SH-SY5Y (cell line): Measurements from ENCODE around the gene ERBB2.

Experiments used
- GATA2 ChIP-seq: IDR thresholded peaks from 2 replicates; pipeline ENCODE4 v1.6.1; 2011; ENCODE audit warnings: mild to moderate bottlenecking, low read depth, low read length
- GATA3 ChIP-seq: IDR thresholded peaks from 2 replicates; pipeline ENCODE4 v1.6.1; 2011; ENCODE audit warnings: low read depth, mild to moderate bottlenecking, low read length, moderate library complexity

DNA sequence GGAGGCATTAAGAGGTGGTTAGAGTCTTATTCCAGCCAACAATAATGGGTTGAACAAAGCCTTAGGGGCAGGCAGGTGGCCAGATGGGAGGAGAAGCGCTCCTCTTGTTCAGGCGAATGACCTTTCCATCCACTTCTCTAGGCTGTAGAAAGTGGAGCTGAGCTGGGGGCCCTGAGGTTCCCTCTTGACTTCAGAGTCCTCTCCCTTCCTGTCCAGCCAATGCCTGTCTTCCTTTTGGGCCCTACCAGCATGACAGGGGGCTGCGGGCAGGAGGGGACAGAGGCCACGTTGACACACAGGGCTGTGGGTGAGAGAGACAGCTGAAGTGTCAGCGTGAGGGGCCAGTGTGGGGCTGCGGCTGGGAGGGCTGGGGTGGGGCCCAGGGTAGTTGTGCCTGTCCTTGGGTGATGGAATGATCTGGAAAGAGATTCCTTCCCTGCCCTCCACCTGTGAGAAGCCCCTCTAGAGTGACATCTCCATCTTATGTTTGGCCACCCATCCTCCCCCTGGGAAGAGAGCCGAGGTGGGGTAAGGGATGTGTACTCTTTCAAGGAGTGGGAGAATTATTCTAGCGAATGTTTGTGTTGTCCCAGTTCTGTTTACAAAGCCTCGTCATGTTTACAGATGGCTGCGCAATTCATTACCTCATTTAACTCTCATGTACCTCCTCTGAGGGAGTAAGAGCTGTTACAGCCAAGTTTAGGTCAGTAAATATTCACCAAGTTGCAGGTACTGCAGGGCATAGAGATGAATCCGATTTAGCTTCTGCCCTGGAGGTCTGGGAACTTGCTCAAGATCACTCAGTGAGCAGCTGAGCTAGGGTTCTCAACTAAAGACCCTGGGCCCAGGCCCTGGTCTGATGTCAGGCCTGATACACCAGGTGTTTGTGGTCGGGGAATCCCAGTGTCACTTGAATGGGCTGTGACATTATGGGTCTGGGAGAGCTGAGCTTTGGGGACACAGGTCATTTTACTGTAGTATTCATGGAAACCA lies 3.3 kb downstream of the ERBB2 start:
- TF ChIP-seq GATA2 (no peak), GATA3 (no peak)
